K562 (cell line): ENCODE data around the gene NET1. TPM values are rescaled to one million over a fixed set of nuclear protein-coding genes. Genes with fewer than 3 reads are reported as not detected.

Experiments
- ATAC-seq: fragments of 200-7000 bp; cut with Tn5 transposase; 3 replicates; pipeline ENCODE4 v1.9.1; 2020; ENCODE audit warnings: moderate library complexity
- BruUV-seq: library from RNA; stranded (reverse); fragments of 400-500 nt; replicated peaks from 2 replicates; lab custom pipeline; 2021; lab: Mats Ljungman, UMichigan
- CTCF ChIA-PET: fragments of 300-600 bp; formaldehyde crosslinking; extraction: SDS; loops from one replicate; lab custom pipeline; 2021; ENCODE audit warnings: low intra/inter-chr PET ratio; lab: Yijun Ruan, JAX
- POLR2A ChIA-PET: fragments of 300-600, 350-650 bp; sonication (Branson Sonifier 250); formaldehyde crosslinking; extraction: SDS; loops from one replicate; lab custom pipeline; 2021; ENCODE audit warnings: antibody characterized with exemption, inconsistent platforms; lab: Yijun Ruan, JAX
- DNase-seq, 4 experiments: peaks; one replicate each; pipeline versions ENCODE4 v3.0.0 to v3.0.0-alpha.2; 2011 to 2018; ENCODE audit warnings: low spot score in 3 of 4, mixed read lengths in 3 of 4; ENCODE audit errors: extremely low read depth in 1 of 4
- FAIRE-seq: peaks from 2 replicates; lab custom pipeline; 2011; peaks lifted over from hg19 to GRCh38; lab: Jason Lieb, UNC
- H2AFZ ChIP-seq: 2 replicates; pipeline ENCODE4 v1.6.0; 2011; ENCODE audit warnings: low read depth, low read length, control low read depth, inconsistent platforms
- H3K27ac ChIP-seq: fragments of 200-600 bp; 3 replicates; pipeline ENCODE4 v1.8.0; 2011; ENCODE audit warnings: low read depth, mild to moderate bottlenecking, control low read depth, inconsistent platforms, low read length, moderate library complexity, mixed read lengths; ENCODE audit errors: extremely low read depth
- H3K27me3 ChIP-seq, 2 experiments: fragments of 300-600 bp in 1 of 2; 2 replicates in 1 of 2; 3 replicates in 1 of 2; pipeline versions ENCODE4 v1.6.0 to v1.8.0; 2011; ENCODE audit warnings: inconsistent platforms in 2 of 2, low read length in 2 of 2, mild to moderate bottlenecking in 1 of 2, mixed read lengths in 1 of 2, moderate library complexity in 1 of 2; ENCODE audit not compliant: control insufficient read depth in 2 of 2, insufficient read depth in 2 of 2
- H3K36me3 ChIP-seq: fragments of 300-600 bp; 3 replicates; pipeline ENCODE4 v1.8.0; 2011; ENCODE audit warnings: mild to moderate bottlenecking, low read length, inconsistent platforms; ENCODE audit not compliant: control insufficient read depth, insufficient read depth
- H3K4me1 ChIP-seq, 2 experiments: fragments of 200-600 bp in 1 of 2; replicated peaks in 1 of 2; 2 replicates in 1 of 2; 3 replicates in 1 of 2; pipeline versions ENCODE4 v1.5.1 to v1.8.0; 2011; ENCODE audit warnings: inconsistent platforms in 2 of 2, low read length in 2 of 2, mild to moderate bottlenecking in 1 of 2, mixed read lengths in 1 of 2, moderate library complexity in 1 of 2; ENCODE audit not compliant: control insufficient read depth in 2 of 2, insufficient read depth in 2 of 2
- H3K4me2 ChIP-seq: 2 replicates; pipeline ENCODE4 v1.6.1; 2011; ENCODE audit warnings: low read length, control low read depth, inconsistent platforms, mixed read lengths; ENCODE audit not compliant: insufficient read depth
- H3K4me3 ChIP-seq: fragments of 200-600 bp; sonication (generic), shearing (Covaris generic); 2 replicates; pipeline ENCODE4 v1.5.1; 2016; ENCODE audit warnings: control low read depth, inconsistent platforms
- H3K79me2 ChIP-seq: fragments of 200-600 bp; 3 replicates; pipeline ENCODE4 v1.8.0; 2011; ENCODE audit warnings: low read length, inconsistent platforms; ENCODE audit not compliant: control insufficient read depth, insufficient read depth
- H3K9ac ChIP-seq, 2 experiments: 2 replicates each; pipeline versions ENCODE4 v1.6.0 to v1.6.1; 2011; ENCODE audit warnings: low read depth in 2 of 2, low read length in 2 of 2, control low read depth in 1 of 2, inconsistent platforms in 1 of 2, mild to moderate bottlenecking in 1 of 2, mixed read lengths in 1 of 2; ENCODE audit not compliant: insufficient read depth in 1 of 2
- H3K9me1 ChIP-seq: one replicate; pipeline ENCODE4 v1.6.0; 2011; ENCODE audit warnings: inconsistent platforms, mild to moderate bottlenecking, low read length, moderate library complexity; ENCODE audit not compliant: control insufficient read depth, insufficient read depth
- H3K9me3 ChIP-seq: replicated peaks from 2 replicates; pipeline ENCODE4 v1.5.1; 2011; ENCODE audit warnings: low read depth, low read length, inconsistent platforms; ENCODE audit not compliant: control insufficient read depth, insufficient read depth
- H4K20me1 ChIP-seq: replicated peaks from 2 replicates; pipeline ENCODE4 v1.6.1; 2011; ENCODE audit warnings: low read length, inconsistent platforms, mixed read lengths; ENCODE audit not compliant: control insufficient read depth, insufficient read depth
- FOXO4 ChIP-seq: fragments of 450-650 bp; formaldehyde crosslinking; IDR thresholded peaks from 2 replicates; pipeline ENCODE4 v1.4.0; 2020; ENCODE audit warnings: mild to moderate bottlenecking, moderate library complexity
- KLF1 ChIP-seq: fragments of 450-650 bp; IDR thresholded peaks from 2 replicates; pipeline ENCODE4 v1.6.1; 2016; ENCODE audit warnings: missing genetic modification characterization, missing compliant biosample characterization
- RFX5 ChIP-seq: IDR thresholded peaks from 2 replicates; pipeline ENCODE4 v1.6.1; 2011; ENCODE audit warnings: low read depth, mild to moderate bottlenecking, improper control_type of control experiment, low read length
- ZNF395 ChIP-seq: fragments of 200-800 bp; sonication (Bioruptor generic); IDR thresholded peaks from 2 replicates; pipeline ENCODE4 v1.6.1; 2017; ENCODE audit warnings: missing genetic modification characterization, missing compliant biosample characterization
- WGBS: fragments of 100-300 bp; shearing (Covaris generic); methylation state at CpG from one replicate; pipeline ENCODE4 v1.1.6; 2016; ENCODE audit warnings: low coverage, mixed read lengths; ENCODE audit not compliant: insufficient coverage; ENCODE audit errors: missing lambda C conversion rate; 5-methylcytosine and 5-hydroxymethylcytosine counted together
- in situ Hi-C: fragments of 300-500 bp; cut with MboI; formaldehyde crosslinking; loops from 4 replicates; pipeline ENCODE4 v1.15.0; 2018; ENCODE audit warnings: inconsistent platforms, mixed read lengths
- intact Hi-C: fragments of 100-400 bp; cut with micrococcal nuclease; formaldehyde crosslinking; loops from 2 replicates; pipeline ENCODE4 v1.14.2; 2022
- polyA plus RNA-seq, 8 experiments: library from polyadenylated mRNA; depleted of rRNA in 4 of 8; stranded (reverse) in 5 of 8; unstranded in 3 of 8; fragments of >200 nt; fragmentation: Nextera tagmentation in 2 of 8; fragmentation: Illumina TruSeq in 1 of 8; extraction: Ambion mirVana in 2 of 8; extraction: Trizol in 1 of 8; gene quantifications; 2 replicates each; pipeline versions ENCODE4 v1.2.1 to v1.2.3, GENCODE V29; 2011 to 2014; ENCODE audit warnings: inconsistent platforms in 1 of 8, missing spikeins in 1 of 8
- total RNA-seq, 7 experiments: library from RNA; depleted of rRNA in 6 of 7; stranded (reverse); fragments of >200 nt in 6 of 7; fragmentation: Illumina TruSeq in 2 of 7; extraction: Trizol in 2 of 7; gene quantifications; 2 replicates each; pipeline versions ENCODE4 v1.2.1 to v1.2.3, GENCODE V29; 2011 to 2021; ENCODE audit warnings: low replicate concordance in 1 of 7

Gene NET1
- total and polyA plus RNA-seq, 9 of the 15 experiments (the other 6 are each of a cell fraction or from before 2014, with no cell fraction given), result 47.4 to 258 (median 106) TPM

- Histone ChIP-seq H2AFZ (no peak overlapping the region), H3K9me1 (no peaks in the 10 kb centered on the region), H3K9me3 (no peaks in the 10 kb centered on the region; the same call in 1 of the 2 replicates), H3K27me3 (no peaks in the 10 kb centered on the region), H3K79me2 (no peaks in the 10 kb centered on the region), H4K20me1 (no peaks in the 10 kb centered on the region), H3K9ac (no peak overlapping the region), H3K36me3 (no peaks in the 10 kb centered on the region; the same call in 2 of the 3 replicates), H3K4me2 (no peak overlapping the region), H3K27ac (no peak overlapping the region), H3K4me1 (no peaks in the 10 kb centered on the region; a peak in 1 of 5 replicates), H3K4me3 (no peak overlapping the region)
- no TSS peak for BruUV-seq
- intact Hi-C loops (no loop called here), in situ Hi-C loops (no loop called here)
- 83% methylated on average over 12 of the region's 12 CpGs for WGBS
- DNase-seq (no peak), ATAC-seq (no peak), FAIRE-seq (no peak)
- no peak for TF ChIP-seq ZNF395 (CRISPR knock-in tag)
- no peak for TF ChIP-seq KLF1
- ChIA-PET POLR2A (interaction anchor here (1.1 kb wide), 1 partner anchor 20 kb away, joined by 3 read pairs; no protein-coding TSS in a partner anchor), CTCF (no interaction called here)
These were observed 15.6 kb upstream of the NET1 start for GRCh38 chr10:5396556-5397300.

- Histone ChIP-seq H3K4me2 (no peak overlapping the region), H2AFZ (no peak overlapping the region), H3K9ac (no peak overlapping the region), H3K27ac (no peak overlapping the region), H3K9me3 (no peaks in the 10 kb centered on the region), H3K4me1 (peaks cover 2 to 14% of the 10 kb centered on the region in 2 experiments; a peak in 3 of 5 replicates), H3K4me3 (no peak overlapping the region), H3K27me3 (no peaks in the 10 kb centered on the region), H4K20me1 (no peaks in the 10 kb centered on the region), H3K36me3 (no peaks in the 10 kb centered on the region; the same call in 2 of the 3 replicates), H3K9me1 (no peaks in the 10 kb centered on the region), H3K79me2 (no peaks in the 10 kb centered on the region)
- ChIA-PET CTCF (no interaction called here), POLR2A (interaction anchor here (1.6 kb wide), 1 partner anchor 9 kb away, joined by 5 read pairs; no protein-coding TSS in a partner anchor)
- DNase-seq (no peak), ATAC-seq (no peak), FAIRE-seq (no peak)
- in situ Hi-C loops (no loop called here), intact Hi-C loops (no loop called here)
- no TSS peak for BruUV-seq
- TF ChIP-seq RFX5, result no peak
- no peak for TF ChIP-seq FOXO4 (CRISPR knock-in tag)
- 62% methylated on average over 6 of the region's 6 CpGs for WGBS
These were observed 13.0 kb upstream of the NET1 start for GRCh38 chr10:5399332-5399731.
